Activated T-helper 2 cell treated with anti-CD3 and anti-CD28 coated beads, Interferon-gamma antibody, Interleukin-2, Interleukin-4, amounts not matched to agents 10 μg/mL and 5 μg/mL and 100 μg/mL, durations not matched to agents 14 hours and 24 hours and 36 hours (primary cell): ENCODE data around the gene MUC5B. TPM values are rescaled to one million over a fixed set of nuclear protein-coding genes. Genes with fewer than 3 reads are reported as not detected.
"Not testable (repeated sequence)": the region's sequence is repeated elsewhere in the genome, so short reads cannot be mapped to it uniquely, and the experiment has no call there.

ENCODE experiments used
- DNase-seq: peaks from one replicate; pipeline ENCODE4 v3.0.0; 2021; ENCODE audit warnings: low spot score
- H3K27ac Mint-ChIP-seq: one replicate; pipeline ENCODE4 v1.8.0; 2021; ENCODE audit warnings: mixed read lengths
- H3K27me3 Mint-ChIP-seq: one replicate; pipeline ENCODE4 v1.8.0; 2021; ENCODE audit warnings: low read depth, mixed read lengths
- H3K36me3 Mint-ChIP-seq: one replicate; pipeline ENCODE4 v1.8.0; 2021; ENCODE audit warnings: low read depth, mixed read lengths
- H3K4me1 Mint-ChIP-seq: one replicate; pipeline ENCODE4 v1.8.0; 2021; ENCODE audit warnings: low read depth, mixed read lengths
- H3K4me3 Mint-ChIP-seq: one replicate; pipeline ENCODE4 v1.8.0; 2021; ENCODE audit warnings: low read depth, mild to moderate bottlenecking, moderate library complexity, mixed read lengths
- H3K9me3 Mint-ChIP-seq: one replicate; pipeline ENCODE4 v1.8.0; 2021; ENCODE audit warnings: mixed read lengths
- intact Hi-C: fragments of 100-400 bp; cut with micrococcal nuclease; formaldehyde crosslinking; loops from one replicate; pipeline ENCODE4 v1.15.1; 2023
- total RNA-seq: library from RNA; stranded (reverse); gene quantifications from 2 replicates; pipeline ENCODE4 v1.2.3, GENCODE V29; 2022

MUC5B gene
- total RNA-seq, 1 donor from 2014 or later: not detected

DNA sequence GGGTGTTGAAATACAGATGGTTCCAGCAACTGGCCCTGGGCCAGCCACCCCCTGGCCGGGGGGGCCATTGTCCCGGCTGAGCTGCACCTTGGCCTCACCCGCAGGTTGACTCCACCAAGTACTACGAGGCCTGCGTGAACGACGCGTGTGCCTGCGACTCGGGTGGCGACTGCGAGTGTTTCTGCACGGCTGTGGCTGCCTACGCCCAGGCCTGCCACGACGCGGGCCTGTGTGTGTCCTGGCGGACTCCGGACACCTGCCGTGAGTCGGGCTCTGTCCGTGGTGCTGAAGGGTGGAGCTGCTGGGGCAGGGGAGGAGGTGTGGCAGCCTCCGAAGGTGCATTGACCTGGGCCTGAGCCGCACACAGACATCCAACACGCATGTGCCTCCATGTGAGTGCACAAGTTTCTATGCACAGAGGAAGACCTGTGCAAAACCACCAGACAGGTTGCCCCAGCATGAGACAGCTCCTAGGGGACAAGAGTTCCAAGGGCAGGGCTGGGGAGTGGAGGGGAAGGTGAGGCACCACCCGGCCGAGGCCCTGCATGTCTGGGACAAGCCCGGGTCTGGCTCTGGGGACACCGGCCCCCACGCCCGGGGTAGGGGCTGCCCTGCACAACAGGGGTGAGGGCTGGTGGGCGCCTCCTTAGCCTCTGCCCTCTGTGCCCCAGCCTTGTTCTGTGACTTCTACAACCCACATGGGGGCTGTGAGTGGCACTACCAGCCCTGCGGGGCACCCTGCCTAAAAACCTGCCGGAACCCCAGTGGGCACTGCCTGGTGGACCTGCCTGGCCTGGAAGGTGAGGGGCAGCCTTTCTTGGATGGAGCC is 16.1 kb downstream of the MUC5B start:
- intact Hi-C loops: no loop called here
- Mint-ChIP-seq H3K9me3 (peaks cover 6% of the 10 kb centered on the region), H3K4me3 (no peak overlapping the region), H3K4me1 (no peaks in the 10 kb centered on the region), H3K27me3 (no peaks in the 10 kb centered on the region), H3K27ac (no peak overlapping the region), H3K36me3 (no peaks in the 10 kb centered on the region)
- DNase-seq: no peak

- Mint-ChIP-seq H3K9me3 (peaks cover 6% of the 10 kb centered on the region), H3K27me3 (no peaks in the 10 kb centered on the region), H3K4me1 (no peaks in the 10 kb centered on the region), H3K4me3 (no peak overlapping the region), H3K36me3 (no peaks in the 10 kb centered on the region), H3K27ac (no peak overlapping the region)
- no peak for DNase-seq
- intact Hi-C loops: no loop called here
Observed at GRCh38 chr11:1239596-1240205, 16.8 kb downstream of the MUC5B start.

- Mint-ChIP-seq H3K27me3 (no peaks in the 10 kb centered on the region), H3K36me3 (no peaks in the 10 kb centered on the region), H3K9me3 (peaks cover 6% of the 10 kb centered on the region), H3K4me3 (no peak overlapping the region), H3K27ac (no peak overlapping the region), H3K4me1 (no peaks in the 10 kb centered on the region)
- no peak for DNase-seq
- intact Hi-C loops: no loop called here
Observed at GRCh38 chr11:1240771-1241170, 17.9 kb downstream of the MUC5B start.

GRCh38 chr11:1241706-1242105 is 18.8 kb downstream of the MUC5B start:
- Mint-ChIP-seq H3K27ac (no peak overlapping the region), H3K27me3 (no peaks in the 10 kb centered on the region), H3K4me3 (no peak overlapping the region), H3K9me3 (peaks cover 10% of the 10 kb centered on the region), H3K36me3 (no peaks in the 10 kb centered on the region), H3K4me1 (no peaks in the 10 kb centered on the region)
- DNase-seq: no peak
- intact Hi-C loops: no loop called here

GRCh38 chr11:1242289-1242688 is 19.4 kb downstream of the MUC5B start:
- no peaks in the 10 kb centered on the region for H3K36me3 Mint-ChIP-seq

DNA sequence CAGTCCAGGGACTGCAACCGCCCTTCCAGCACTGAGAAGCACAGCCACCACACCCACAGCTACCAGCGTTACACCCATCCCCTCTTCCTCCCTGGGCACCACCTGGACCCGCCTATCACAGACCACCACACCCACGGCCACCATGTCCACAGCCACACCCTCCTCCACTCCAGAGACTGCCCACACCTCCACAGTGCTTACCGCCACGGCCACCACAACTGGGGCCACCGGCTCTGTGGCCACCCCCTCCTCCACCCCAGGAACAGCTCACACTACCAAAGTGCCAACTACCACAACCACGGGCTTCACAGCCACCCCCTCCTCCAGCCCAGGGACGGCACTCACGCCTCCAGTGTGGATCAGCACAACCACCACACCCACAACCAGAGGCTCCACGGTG is 19.9 kb downstream of the MUC5B start:
- intact Hi-C loops, H3K27me3 Mint-ChIP-seq, H3K4me3 Mint-ChIP-seq: not testable (repeated sequence)

More at GRCh38 chr11:1242289-1242688, 19.4 kb downstream of the MUC5B start:
- Mint-ChIP-seq H3K27ac (no peak overlapping the region), H3K4me1 (no peaks in the 10 kb centered on the region), H3K9me3 (peaks cover 10% of the 10 kb centered on the region), H3K27me3 (no peaks in the 10 kb centered on the region), H3K4me3 (no peak overlapping the region)
- intact Hi-C loops: no loop called here
- DNase-seq: no peak

GRCh38 chr11:1243521-1243920 is 20.7 kb downstream of the MUC5B start:
- H3K4me3 Mint-ChIP-seq, DNase-seq, H3K27me3 Mint-ChIP-seq, H3K4me1 Mint-ChIP-seq, H3K27ac Mint-ChIP-seq, intact Hi-C loops, H3K36me3 Mint-ChIP-seq: not testable (repeated sequence)
- peaks cover 10% of the 10 kb centered on the region for H3K9me3 Mint-ChIP-seq

More for the DNA sequence above, 19.9 kb downstream of the MUC5B start:
- not testable (repeated sequence) for H3K27ac Mint-ChIP-seq, H3K4me1 Mint-ChIP-seq, DNase-seq, H3K36me3 Mint-ChIP-seq
- H3K9me3 Mint-ChIP-seq: peaks cover 10% of the 10 kb centered on the region

- DNase-seq, H3K27ac Mint-ChIP-seq, H3K27me3 Mint-ChIP-seq, H3K36me3 Mint-ChIP-seq, intact Hi-C loops, H3K4me3 Mint-ChIP-seq, H3K4me1 Mint-ChIP-seq: not testable (repeated sequence)
- peaks cover 12% of the 10 kb centered on the region for H3K9me3 Mint-ChIP-seq
Observed at GRCh38 chr11:1244557-1244956, 21.7 kb downstream of the MUC5B start.

- H3K36me3 Mint-ChIP-seq, H3K27me3 Mint-ChIP-seq, intact Hi-C loops, H3K4me3 Mint-ChIP-seq, DNase-seq, H3K4me1 Mint-ChIP-seq, H3K27ac Mint-ChIP-seq: not testable (repeated sequence)
- peaks cover 17% of the 10 kb centered on the region for H3K9me3 Mint-ChIP-seq
Observed at GRCh38 chr11:1245717-1246116, 22.9 kb downstream of the MUC5B start.

DNA sequence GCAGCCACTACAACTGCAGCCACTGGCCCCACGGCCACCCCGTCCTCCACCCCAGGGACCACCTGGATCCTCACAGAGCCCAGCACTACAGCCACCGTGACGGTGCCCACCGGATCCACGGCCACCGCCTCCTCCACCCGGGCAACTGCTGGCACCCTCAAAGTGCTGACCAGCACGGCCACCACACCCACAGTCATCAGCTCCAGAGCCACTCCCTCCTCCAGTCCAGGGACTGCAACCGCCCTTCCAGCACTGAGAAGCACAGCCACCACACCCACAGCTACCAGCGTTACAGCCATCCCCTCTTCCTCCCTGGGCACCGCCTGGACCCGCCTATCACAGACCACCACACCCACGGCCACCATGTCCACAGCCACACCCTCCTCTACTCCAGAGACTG is 23.4 kb downstream of the MUC5B start:
- H3K4me3 Mint-ChIP-seq, intact Hi-C loops, H3K27me3 Mint-ChIP-seq, H3K36me3 Mint-ChIP-seq, H3K4me1 Mint-ChIP-seq, DNase-seq, H3K27ac Mint-ChIP-seq: not testable (repeated sequence)
- H3K9me3 Mint-ChIP-seq: peaks cover 23% of the 10 kb centered on the region

DNA sequence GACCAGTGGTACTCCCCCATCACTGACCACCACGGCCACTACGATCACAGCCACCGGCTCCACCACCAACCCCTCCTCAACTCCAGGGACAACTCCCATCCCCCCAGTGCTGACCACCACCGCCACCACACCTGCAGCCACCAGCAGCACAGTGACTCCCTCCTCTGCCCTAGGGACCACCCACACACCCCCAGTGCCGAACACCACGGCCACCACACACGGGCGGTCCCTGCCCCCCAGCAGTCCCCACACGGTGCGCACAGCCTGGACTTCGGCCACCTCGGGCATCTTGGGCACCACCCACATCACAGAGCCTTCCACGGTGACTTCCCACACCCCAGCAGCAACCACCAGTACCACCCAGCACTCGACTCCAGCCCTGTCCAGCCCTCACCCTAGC is 24.2 kb downstream of the MUC5B start:
- DNase-seq, H3K36me3 Mint-ChIP-seq, intact Hi-C loops, H3K27ac Mint-ChIP-seq, H3K27me3 Mint-ChIP-seq, H3K4me1 Mint-ChIP-seq, H3K4me3 Mint-ChIP-seq: not testable (repeated sequence)
- H3K9me3 Mint-ChIP-seq: peaks cover 24% of the 10 kb centered on the region

DNA sequence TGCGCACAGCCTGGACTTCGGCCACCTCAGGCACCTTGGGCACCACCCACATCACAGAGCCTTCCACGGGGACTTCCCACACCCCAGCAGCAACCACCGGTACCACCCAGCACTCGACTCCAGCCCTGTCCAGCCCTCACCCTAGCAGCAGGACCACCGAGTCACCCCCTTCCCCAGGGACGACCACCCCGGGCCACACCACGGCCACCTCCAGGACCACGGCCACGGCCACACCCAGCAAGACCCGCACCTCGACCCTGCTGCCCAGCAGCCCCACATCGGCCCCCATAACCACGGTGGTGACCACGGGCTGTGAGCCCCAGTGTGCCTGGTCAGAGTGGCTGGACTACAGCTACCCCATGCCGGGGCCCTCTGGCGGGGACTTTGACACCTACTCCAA is 26.1 kb downstream of the MUC5B start:
- H3K4me1 Mint-ChIP-seq, H3K36me3 Mint-ChIP-seq, intact Hi-C loops, H3K27me3 Mint-ChIP-seq, DNase-seq, H3K27ac Mint-ChIP-seq, H3K4me3 Mint-ChIP-seq: not testable (repeated sequence)
- H3K9me3 Mint-ChIP-seq: peaks cover 23% of the 10 kb centered on the region

DNA sequence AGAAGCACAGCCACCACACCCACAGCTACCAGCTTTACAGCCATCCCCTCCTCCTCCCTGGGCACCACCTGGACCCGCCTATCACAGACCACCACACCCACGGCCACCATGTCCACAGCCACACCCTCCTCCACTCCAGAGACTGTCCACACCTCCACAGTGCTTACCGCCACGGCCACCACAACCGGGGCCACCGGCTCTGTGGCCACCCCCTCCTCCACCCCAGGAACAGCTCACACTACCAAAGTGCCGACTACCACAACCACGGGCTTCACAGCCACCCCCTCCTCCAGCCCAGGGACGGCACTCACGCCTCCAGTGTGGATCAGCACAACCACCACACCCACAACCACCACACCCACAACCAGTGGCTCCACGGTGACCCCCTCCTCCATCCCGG is 27.5 kb downstream of the MUC5B start:
- H3K4me3 Mint-ChIP-seq, H3K36me3 Mint-ChIP-seq, H3K4me1 Mint-ChIP-seq, intact Hi-C loops, H3K27me3 Mint-ChIP-seq, H3K27ac Mint-ChIP-seq, DNase-seq: not testable (repeated sequence)
- peaks cover 23% of the 10 kb centered on the region for H3K9me3 Mint-ChIP-seq
